HK-2 (cell line): ENCODE measurements around the gene SLU7.

ENCODE experiments used
- DNase-seq: peaks from one replicate; pipeline ENCODE4 v3.0.0-alpha.2; 2018; ENCODE audit not compliant: unreplicated experiment

The SLU7 gene

DNA sequence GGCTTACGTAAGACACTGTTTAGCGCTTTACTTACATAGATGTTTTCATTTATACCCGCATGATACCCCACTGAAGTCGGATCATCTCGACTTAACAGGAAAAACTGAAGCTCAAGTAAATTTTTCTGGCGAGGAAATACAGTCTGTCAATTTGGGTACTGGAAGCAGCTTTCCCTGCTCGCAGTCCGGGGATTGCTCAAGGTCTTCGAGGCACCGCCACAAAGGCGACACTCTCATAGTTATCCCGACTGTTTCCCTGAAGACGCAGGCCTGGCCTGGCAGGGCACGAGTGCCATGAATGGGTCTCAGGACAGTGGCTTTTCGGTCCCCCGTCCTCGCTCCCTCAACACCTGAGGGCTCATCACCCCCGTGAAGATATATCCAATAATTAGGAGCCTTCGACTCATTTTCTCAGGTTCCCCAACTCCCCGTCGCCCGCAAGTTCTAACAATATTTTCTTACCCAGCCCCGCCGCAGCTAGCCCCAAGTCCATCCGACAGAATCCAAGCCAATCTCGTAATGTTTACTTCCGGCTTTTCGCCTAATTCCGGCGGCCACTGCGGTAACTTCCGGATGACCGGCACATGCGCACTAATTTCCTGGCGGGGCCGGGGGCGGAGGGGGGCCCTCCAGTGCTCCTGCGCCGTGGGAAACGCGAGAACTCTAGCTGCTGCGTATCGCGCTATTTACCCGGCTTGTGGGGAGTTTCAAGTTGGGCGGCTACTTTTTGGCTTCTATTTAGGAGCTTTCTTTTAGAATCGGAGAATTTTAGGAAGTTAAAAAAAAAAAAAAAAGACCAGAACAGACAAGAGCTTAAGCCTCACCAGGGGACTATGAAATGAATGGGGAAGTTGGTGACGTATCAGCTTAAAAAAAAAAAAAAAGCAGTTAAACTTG lies at the start of gene SLU7:
SLU7 (minus strand) TSS at position 521 of the 897 bp plus-strand sequence. CDS start 3,787 bp downstream, outside the sequence.
- DNase-seq = peak; percentile 88

DNA sequence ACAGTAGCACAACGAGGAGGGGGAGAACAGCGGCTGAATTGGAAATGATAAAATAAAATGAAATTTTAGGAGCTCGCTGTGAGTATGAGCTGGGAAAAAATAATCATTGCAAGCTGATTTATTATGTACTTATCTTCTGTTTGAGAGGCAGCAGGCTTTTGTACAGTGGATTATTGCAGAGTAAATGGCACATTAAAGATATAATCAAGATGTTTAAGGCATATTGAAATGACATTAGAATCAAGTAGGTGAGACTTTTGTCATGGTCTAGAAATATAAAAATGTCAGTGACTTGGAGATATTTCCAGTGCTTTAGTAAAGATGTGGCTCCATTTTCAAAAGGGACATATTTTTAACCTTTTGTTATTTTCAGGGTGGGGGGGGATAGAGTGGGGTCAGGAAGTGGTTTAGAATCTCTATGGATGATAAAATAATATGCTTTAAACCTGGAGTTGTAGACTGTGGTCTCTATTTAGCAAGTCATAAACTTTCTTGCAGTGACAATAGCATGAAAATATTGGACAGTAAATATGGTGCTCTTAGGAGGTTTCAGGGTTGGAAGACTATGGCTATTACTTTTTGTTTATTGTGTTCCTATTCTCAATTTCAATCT lies 49.6 kb upstream of the SLU7 start:
- no peak for DNase-seq

DNA sequence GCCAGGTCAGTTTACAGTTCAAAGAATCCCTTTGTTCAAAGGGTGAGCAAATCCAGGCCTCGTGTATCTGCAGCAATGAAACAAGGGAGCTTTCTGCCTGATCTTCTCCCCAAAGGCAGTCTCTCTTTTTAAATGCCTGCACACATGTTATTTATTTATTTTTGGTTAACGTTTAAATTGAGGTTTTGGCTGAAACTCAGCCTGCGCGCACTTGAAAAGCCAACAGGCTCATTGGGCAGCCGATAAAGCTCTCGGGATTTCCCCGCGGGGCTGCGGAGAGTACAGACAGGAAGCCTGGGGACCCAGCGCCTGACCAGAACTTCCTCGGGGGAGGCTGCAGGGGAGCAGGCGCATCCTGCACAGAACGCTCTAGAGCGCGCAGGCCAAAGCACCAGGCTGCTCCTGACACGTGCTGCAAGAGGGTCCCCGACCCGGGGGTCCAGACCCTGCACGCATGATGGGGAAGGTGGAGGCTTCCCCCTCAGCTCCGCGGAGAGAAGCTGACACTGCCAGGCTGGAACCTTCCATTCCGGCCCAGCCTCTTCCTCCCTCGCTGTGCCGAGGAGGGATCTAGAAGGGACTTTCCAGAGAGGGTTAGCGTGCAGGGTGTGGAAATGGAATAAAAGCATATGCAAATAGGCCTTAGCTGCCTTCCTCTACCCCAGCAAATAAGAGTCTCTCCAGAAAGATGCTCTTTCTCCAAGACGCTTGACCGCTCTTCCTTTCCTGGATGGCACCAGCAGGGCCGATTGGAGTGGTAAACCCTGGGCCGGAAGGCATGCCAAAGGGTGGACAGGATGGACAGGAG lies 48.9 kb upstream of the SLU7 start:
- peak; percentile 87 for DNase-seq

DNA sequence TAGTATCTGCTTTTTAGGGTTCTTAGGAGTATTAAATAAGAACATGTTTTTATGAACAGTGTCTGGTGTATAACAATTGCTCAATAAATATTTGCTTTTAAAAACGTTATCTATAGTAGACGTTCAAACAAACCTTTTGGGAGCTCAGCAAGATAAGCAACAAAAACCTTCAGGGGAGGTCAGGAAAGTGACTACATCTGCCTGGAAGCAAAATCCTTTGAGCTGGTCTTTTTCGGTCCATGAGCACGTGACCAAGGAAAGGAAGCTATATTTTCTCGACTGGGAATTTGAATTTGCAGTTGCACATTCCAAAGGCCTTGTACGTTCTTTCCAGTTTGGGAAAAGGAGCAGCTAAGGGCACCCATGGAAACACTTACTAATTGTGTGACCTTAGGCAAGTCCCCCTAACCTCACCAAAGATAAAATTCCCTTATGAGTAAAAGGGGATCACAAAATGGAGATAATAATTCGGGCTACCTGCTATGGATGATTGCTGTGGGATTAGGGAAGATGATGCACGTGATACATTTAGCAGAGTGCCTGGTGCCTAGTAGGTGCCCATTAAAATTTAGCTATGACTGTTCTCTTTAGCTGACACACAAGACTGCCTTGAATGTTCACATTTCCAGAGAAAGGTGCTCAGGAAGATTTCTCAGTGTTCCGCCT lies 48.1 kb upstream of the SLU7 start:
- no peak for DNase-seq

DNA sequence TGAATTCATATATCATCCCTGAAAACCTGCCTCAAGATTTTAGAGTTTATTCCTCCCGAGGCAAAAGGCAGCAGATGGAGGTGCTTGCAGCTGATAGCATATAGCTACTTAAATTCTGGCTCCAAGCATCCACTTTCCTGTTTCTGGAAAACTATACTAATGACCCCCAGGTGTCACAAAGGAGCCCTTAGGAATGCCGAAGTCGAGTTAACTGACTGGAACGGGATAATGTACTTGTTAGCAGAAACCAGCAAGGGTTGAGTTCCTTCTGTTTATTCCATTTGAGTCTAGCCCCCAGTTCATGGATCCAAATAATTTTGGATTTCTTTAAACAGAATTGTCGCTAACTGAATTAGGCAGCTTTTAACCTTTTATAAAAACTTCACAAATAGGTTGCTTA lies 47.2 kb upstream of the SLU7 start:
- DNase-seq = no peak

DNA sequence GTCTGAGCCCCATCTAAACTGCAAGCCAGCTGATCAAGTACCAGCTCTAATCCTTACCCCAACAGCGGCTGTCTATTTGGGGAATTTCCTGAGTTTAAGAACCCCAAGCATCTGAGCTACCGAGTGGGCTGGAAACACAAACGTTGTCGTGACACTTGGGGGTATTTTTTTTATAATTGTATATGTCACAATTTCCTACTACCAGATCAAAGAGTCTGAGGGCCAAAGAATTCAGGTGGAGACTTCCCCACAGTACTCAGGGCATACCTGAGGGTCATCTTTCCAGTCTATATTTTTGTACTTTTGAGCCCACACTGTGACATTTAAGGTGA lies 45.6 kb upstream of the SLU7 start:
- no peak for DNase-seq

DNA sequence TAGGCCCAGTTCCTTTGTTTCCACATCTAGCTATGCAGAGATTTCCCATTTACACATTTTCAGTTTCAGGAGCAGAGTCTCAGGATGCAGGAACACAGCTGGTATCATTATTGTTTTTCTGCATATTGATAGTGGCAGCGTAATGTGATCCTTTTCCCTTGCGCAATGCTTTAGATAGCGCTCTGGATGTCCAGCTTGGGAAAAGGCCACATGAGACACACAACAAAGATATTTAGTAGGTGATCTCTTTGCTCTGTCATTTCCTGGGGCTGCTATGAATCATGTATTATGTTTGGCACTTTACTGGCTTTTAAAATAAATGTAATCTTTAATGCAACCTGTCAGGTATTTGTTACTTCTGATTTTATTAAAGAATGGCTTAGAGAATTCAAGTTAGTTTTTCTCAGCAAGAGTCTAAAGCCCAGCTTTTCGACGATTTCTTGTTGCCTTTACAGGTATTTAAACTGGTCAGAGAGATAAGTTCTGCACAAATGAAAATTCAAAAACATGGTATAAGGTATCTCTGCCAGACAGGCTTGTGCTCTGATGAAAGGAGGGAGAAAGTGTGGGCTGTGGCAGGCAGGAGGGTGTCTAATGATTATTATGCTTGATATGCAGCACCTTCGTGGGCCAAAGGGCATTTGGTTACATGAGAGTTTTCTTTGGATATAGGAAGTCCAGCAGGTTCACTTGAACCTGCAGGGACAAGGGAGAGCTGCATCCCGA lies 45.0 kb upstream of the SLU7 start:
- no peak for DNase-seq

DNA sequence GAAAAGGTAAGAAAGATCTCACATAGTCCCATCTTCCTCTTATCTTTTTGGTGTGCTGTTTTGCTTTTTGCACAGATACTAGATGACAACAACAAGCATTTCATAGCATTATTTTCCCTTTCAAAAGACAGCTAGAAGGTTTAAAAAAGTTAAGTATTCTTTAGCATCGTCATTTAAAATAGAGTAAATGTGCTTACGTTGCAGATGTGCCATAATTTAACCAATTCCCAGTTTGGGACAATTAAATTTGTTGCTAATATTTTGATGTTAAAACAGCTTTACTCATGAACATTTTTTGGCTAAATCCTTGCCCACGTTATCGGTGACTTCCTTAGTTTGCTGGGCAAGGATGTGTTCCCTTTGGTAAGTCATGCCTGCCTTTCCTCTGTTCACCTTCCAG lies 44.3 kb upstream of the SLU7 start:
- DNase-seq = no peak

DNA sequence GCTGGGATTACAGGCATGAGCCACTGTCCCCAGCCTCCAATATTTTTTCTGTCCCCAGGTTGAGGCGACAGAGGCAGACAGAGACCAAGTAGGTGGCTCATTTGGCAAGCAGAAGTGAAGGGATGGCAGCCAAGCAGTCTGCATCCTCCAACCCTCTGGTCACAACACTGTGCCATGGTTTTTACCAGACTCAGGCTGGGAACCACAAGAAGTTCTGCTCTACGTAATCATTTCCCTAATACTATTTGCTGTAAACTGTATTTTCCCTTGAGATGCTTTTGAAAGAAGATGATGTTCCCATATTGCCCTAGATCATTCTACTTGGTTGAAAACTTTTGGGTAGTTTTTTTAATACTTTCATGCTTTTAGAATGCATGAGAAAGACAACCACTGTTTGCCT lies 43.3 kb upstream of the SLU7 start:
- DNase-seq = no peak

DNA sequence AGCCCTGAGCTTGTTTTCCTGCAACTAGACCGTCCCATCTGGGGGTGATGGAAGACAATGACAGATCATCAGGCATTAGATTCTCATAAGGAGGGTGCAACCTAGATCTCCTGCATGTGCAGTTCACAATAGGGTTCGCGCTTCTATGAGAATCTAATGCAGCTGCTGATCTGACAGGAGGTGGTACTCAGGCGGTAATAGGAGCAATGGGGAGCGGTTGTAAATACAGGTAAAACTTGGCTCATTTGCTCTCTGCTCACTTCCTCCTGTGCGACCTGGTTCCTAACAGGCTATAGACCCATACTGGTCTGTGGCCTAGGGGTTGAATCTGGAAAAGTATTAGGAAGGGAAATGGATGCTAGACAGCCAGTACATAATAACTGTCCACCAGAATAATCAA lies 42.5 kb upstream of the SLU7 start:
- DNase-seq = no peak

DNA sequence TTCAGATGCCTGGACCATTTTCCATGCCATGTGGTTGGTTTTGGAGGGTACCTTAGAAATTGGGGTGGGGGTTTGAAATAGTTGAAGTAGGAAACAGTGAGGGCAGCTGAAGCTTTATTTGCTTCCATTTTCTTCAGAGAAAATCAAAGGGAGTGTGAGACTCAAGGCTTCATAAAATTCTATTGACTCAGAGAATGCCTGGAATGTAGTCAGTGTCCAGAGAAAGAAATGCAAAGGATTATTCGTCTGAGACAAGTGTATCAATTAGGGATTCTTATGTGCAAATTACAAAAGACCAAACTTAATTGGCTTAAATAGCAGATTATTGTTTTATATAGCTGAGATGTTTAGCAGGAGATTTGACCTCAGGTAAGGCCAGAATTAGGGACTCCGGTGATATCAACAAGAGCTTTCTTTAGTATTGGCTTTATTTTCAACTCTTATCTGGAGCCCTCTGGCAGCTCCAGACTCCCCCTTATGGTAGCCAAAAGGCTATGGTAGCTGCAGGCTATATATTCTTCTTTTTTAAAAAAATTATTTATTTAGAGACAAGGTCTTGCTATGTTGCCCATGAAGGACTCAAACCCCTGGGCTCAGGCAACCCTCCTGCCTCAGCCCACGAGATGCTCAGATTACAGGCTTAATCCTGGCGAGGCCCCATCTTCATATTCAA lies 41.6 kb upstream of the SLU7 start:
- DNase-seq = no peak

DNA sequence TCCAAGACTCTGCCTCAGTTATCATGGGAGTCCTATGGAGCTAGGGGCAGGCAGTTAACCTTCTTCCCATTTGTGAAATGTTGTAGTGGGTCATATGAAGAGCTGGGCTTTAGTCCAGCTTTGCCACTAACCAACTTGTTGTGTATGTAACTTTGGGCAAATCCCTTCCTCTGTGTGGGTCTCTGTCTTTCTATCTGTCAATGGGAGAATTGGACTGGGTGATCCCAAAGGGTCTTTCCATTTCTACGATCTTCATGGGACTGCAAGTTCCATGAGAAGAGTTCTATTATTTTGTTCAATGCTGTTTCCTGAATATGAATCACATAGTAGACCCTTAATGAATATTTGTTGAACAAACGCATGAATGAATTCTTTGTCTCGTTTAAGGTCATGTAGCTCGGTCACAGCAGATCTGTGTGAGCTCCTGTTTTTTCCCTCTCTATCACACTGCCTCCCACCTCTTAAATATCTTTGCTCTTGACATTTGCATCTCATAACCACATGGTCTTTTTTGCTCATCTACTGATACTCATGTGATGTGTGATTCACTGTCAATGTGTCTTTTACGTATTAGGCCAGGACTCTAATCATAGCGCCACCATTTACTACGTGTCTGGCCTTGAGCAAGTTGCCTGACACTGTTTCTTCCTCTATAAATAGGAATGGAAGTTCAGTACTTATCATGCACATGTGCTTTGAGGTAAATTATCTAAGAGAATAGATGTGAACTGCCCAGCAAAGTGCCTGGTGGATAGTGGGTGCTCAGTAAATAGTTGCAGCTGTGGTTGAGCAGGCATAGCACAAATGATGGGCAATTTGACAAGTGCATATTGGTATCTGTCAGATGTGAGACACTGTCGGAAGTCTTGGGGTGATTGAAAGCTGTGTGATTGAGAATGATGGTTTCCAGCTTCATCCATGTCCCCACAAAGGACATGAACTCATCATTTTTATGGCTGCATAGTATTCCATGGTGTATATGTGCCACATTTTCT lies 40.2 kb upstream of the SLU7 start:
- no peak for DNase-seq

DNA sequence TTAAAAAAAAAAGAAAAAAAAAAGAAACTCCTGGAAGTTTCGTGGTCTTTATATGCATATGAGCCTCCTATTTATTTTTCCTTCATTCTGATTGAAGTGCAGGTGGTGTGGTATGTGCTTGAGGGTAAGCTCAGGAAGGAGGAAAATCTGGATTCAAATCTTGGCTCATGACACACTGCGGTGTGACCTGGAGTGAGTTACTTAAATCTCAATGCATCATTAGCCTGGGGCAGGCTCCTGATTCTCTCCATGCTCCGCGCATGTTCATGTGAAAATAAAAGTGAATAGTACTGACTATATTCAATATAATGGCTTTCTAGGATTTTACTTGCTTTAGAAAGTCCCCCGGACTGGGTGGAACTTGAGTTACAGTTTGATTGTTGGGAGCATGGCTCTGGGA lies 38.4 kb upstream of the SLU7 start:
- DNase-seq = no peak

DNA sequence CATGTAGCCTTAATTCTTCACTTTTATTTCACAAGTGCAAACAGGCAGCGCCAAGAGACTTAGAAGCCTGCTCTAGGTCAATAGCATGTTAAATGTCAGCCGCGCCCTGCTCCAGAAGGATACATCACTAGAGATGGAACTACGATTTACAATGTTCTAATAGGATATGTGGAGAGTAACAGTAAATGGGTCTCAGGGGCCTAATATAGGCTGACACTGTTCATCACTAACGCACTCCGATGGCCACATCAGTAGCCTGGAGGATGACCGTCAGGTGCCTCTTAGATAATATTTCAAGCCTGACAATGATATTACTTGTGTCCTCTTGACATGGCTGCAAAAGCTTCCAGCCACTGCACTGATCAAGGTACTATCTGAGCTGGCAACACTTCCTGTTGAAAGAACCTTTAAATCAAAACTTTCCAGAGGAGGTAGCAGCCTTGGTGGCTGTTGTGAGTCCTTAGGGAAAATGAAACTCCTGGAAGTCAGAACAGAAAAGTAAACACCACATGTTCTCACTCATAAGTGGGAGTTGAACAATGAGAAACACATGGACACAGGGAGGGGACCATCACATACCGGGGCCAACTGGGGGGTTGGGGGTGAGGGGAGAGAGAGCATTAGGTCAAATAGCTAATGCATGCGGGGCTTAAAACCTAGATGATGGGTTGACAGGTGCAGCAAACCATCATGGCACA lies 37.7 kb upstream of the SLU7 start:
- no peak for DNase-seq

DNA sequence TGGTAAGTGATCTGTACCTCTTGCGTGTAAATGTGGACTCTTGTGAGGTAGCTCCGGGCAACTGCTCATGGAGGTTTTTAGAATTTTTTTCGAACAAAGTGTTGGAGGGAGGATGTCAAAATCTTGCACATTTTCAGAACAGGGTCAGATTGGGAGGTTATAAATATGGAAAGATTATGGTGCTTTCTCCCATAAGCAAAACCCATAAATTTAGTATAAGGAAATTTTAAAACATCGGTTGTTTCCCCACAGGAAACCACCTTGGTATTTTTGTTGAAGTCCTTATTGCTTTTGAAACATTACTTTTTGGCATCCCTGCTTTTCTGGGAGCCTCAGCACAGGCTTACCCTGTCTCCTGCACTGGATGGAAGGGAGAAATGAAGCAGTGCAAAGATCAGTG lies 36.7 kb upstream of the SLU7 start:
- no peak for DNase-seq

DNA sequence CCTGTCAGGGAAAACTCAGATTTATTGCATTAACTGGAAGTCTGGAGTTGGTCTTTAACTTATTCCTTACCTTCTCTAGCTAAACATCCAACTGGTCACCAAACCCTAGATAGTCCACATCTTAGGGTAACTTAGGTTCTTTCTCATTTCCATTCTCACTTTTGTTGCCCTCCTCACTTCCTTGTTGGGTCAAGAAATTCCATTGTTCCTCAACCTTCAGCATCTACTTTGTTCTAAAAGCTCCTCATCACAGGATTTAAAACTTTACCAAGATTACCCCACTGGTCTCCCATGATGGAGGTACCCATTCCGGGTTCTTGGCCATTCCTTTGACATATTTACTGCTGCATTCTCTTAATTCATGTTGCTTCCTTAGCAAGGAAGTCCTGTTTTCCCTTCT lies 34.9 kb upstream of the SLU7 start:
- no peak for DNase-seq

DNA sequence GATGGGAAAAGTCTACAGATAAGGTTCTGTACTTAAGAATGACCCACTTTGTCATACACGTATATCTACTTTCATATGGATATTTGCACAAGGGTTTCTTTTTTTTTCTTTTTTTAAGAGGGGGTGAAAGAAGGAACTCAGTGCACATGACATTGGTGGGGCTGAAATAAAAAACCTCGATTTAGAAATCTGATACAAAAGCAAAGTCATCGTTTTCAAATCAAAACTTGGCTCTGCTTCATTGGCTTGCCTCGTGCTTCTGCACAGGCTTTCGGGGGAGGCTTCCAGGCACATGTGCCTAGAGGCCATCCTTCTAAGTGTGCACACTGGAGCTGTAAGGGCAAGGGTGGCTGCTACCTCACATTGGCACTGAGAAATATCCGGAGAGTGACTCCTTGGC lies 33.9 kb upstream of the SLU7 start:
- no peak for DNase-seq

DNA sequence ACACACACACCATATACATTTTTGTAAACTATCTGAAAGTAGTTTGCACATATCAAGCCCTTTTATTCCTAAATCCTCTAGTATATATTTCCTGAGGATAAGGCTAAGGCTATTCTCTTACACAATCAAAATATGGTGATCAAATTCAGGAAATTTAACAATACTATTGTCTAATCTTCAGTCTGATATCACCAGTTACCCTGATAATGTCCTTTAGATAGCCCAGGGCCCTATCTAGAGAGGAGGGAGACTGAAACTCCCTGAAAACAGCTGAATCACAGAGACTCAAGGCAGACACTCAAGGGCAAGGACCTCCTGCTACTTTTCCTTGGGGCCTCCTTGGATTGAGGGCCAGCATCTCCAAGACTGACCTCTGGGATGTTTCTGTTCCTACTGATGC lies 33.2 kb upstream of the SLU7 start:
- no peak for DNase-seq

DNA sequence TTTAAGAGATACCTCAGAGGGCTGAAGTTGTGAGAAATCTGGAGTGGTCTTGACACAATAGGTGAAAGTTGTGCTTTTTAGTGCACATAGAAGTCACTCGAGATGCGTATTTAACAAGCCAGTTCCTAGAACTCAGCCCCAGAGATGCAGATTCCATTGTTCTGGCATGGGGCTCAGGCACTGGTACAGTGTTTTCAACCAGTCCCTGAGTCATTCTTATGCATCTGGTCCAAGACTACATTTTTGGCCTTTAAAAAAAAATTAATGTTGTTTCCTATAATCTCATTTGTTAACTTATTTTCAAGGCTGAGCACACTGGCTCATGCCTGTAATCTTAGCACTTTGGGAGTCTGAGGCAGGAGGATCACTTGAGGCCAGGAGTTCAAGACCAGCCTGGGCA lies 32.4 kb upstream of the SLU7 start:
- no peak for DNase-seq
